ENCODE data around the gene SLC9A6.
"Not testable (repeated sequence)": the region's sequence is repeated elsewhere in the genome, so short reads cannot be mapped to it uniquely, and the experiment has no call there.

Gene SLC9A6

DNA sequence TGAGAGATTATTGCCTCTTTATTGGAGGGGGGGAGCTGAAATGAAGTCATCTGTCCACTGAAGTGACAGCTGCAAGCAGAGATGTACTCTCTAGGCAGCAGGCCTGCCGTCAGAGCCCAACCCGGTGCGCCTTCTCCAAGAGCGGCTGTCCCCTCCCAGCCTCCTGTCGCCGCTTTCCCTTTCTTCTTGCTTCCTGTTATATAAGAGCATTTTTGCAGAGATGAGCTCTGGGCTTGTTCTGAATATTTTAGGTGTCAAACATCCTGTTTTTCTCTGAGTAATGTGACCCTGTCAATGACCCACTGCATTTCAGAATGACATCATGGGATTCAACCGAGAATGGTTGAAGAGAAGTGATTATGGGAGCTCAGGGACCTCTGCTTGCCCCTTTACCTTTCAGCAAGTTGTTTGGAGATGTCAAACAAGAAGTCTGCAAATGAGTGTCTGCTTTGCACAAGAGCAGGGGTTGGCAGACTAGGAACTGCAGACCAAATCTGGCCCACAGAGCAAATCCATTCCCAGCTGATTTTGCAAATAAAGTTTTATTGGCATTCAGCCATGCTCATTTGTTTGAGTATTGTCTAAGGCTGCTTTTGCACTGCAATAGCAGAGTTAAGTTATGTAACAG, 79.9 kb downstream of the SLC9A6 start:
- DNase-seq = peak; percentile 53

DNA sequence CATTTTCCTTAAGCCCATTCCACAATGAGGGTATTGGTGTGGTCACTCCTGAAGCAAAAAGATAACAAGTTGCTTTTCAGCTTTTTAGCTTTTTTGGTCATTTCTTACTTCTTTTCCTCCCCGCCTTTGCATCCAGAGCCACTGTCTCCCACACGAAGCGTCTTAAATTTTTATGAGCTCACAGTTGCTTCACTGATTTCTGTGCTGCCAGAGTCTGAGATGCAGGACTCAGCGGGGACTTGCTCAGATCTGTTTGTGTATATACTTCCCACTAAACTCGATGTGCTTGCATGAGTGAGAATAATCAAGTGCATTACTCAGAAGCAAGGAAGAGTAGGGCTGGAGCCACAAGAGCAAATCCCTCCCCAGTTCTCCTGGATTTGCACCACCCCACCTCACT, 81.9 kb downstream of the SLC9A6 start:
- no peak for DNase-seq

GRCh38 chrX:136067966-136068365, 82.7 kb downstream of the SLC9A6 start:
- DNase-seq = no peak

DNA sequence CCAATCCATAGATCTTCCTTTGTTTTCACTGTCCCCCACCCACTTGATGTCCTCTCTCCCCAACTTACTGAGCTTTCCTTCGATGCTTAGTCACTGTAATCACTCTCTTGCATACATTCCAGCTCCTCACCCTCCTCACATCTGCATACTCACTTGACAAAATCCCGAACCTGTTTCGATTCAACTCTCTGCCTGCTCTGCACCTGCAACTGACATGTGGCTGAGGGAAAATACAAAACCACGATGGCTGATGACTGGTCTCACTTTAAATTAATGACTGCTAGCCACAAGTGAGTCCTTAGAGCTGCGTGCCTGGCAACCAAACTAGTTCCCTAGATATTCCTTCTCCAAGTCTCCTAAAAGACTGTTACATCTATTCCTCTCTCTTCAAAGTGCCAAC, 91.7 kb downstream of the SLC9A6 start:
- DNase-seq = no peak

GRCh38 chrX:136080766-136081165, 95.5 kb downstream of the SLC9A6 start:
- no peak for DNase-seq

DNA sequence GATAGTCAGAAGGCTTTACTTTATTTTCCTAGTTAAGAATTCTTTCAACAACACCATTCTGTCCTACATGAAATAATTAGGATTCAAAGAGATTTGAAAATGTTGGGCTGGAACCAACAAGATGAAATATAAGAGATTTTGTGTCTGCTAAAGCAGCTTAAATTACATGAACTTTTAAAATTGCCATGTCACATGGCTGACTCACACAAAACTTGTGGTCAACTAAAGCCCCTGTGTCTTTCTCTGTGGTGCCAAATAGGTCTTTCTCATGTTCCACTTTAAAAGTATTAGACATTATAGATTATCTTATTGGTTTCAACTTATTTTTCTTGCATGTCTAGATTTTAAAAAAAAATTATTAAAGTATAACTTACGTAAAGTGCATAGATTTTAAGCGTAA, 101.3 kb downstream of the SLC9A6 start:
- no peak for DNase-seq

DNA sequence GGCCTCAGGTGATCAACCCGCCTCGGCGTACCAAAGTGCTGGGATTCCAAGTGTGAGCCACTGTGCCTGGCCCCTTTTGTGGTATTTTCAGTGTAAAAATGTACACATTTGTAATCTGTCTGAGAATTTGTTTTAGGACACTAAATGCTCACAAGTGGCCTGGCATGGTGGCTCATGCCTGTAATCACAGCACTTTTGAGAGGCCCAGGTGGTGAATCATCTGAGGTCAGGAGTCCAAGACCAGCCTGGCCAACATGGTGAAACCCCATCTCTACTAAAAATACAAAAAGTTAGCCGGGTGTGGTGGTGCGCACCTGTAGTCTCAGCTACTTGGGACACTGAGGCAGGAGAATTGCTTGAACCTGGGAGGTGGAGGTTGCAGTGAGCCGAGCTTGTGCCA, 106.7 kb downstream of the SLC9A6 start:
- not testable (repeated sequence) for DNase-seq

DNA sequence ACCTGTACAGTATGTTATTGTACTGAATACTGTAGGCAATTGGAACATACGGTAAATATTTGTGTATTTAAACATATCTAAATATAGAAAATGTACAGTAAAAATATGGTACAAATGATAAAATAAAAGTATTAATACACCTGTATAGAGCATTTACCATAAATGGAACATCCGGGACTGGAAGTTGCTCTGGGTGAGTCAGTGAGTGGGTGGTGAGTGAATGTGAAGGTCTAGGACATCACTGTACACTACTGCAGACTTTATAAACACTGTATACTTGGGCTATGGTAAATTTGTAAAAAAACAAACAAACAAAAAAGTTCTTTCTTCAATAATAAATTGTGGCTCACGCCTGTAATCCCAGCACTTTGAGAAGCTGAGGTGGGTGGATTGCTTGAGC, 109.7 kb downstream of the SLC9A6 start:
- DNase-seq = no peak
